Panc1 (cell line): ENCODE results near the gene MORC2.

Experiments used
- CTCF ChIP-seq: fragments of 450-650 bp; IDR thresholded peaks from 2 replicates; pipeline ENCODE4 v1.5.1; 2017; ENCODE audit warnings: mild to moderate bottlenecking
- SIN3A ChIP-seq: IDR thresholded peaks from 2 replicates; pipeline ENCODE4 v1.6.1; 2012; ENCODE audit warnings: low read depth, mild to moderate bottlenecking, low read length, moderate library complexity, borderline replicate concordance; ENCODE audit not compliant: insufficient read depth
- TF ChIP-seq, protein P1 (sequence below), 2 experiments: IDR thresholded peaks; 2 replicates each; pipeline ENCODE4 v1.6.1; 2011 to 2012; ENCODE audit warnings: low read depth in 2 of 2, control low read depth in 1 of 2, low read length in 1 of 2, mild to moderate bottlenecking in 1 of 2, moderate library complexity in 1 of 2; ENCODE audit not compliant: insufficient read depth in 1 of 2

DNA sequence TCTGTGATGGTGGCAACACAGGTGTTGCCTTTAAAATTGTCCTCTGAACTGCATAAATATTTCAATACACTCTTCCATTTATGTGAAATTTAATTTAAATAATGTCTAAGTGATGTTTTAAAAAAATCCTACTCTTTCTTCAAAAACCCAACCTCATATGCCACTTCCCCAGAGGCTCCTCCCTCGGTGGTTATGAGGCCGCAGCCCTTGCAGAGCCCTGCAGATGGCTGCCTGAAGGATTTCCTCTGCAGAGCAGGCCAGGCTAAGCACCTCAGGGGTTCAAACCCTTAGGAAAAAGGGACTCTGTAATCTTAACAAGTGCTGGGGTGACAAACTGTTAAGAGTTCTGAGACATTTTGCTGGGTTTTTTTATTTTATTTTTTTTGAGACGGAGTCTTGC lies 25.2 kb downstream of the MORC2 start:
- TF ChIP-seq CTCF (no peak), SIN3A (no peak)
- TF ChIP-seq, protein P1, sequence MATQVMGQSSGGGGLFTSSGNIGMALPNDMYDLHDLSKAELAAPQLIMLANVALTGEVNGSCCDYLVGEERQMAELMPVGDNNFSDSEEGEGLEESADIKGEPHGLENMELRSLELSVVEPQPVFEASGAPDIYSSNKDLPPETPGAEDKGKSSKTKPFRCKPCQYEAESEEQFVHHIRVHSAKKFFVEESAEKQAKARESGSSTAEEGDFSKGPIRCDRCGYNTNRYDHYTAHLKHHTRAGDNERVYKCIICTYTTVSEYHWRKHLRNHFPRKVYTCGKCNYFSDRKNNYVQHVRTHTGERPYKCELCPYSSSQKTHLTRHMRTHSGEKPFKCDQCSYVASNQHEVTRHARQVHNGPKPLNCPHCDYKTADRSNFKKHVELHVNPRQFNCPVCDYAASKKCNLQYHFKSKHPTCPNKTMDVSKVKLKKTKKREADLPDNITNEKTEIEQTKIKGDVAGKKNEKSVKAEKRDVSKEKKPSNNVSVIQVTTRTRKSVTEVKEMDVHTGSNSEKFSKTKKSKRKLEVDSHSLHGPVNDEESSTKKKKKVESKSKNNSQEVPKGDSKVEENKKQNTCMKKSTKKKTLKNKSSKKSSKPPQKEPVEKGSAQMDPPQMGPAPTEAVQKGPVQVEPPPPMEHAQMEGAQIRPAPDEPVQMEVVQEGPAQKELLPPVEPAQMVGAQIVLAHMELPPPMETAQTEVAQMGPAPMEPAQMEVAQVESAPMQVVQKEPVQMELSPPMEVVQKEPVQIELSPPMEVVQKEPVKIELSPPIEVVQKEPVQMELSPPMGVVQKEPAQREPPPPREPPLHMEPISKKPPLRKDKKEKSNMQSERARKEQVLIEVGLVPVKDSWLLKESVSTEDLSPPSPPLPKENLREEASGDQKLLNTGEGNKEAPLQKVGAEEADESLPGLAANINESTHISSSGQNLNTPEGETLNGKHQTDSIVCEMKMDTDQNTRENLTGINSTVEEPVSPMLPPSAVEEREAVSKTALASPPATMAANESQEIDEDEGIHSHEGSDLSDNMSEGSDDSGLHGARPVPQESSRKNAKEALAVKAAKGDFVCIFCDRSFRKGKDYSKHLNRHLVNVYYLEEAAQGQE (IDR thresholded peaks at IDR 0.05; ENCODE audit: insufficient read depth in 1 of 2, low read depth in 2 of 2, low read length in 1 of 2) = no peak
